NCI-H774 (cell line): ENCODE measurements around the gene NDUFS8.
"Not testable (repeated sequence)": the region's sequence is repeated elsewhere in the genome, so short reads cannot be mapped to it uniquely, and the experiment has no call there.

Experiments
- DNase-seq: peaks from one replicate; lab custom pipeline; 2025; lab: John Stamatoyannopoulos, UW

Gene NDUFS8

GRCh38 chr11:68030318-68031143, at the start of gene NDUFS8:
NDUFS8 (plus strand) TSS chr11:68030681; CDS start chr11:68032152, 1,471 bp downstream.
- DNase-seq, result peak; percentile 99

GRCh38 chr11:67981226-67981625, 49.3 kb upstream of the NDUFS8 start:
- DNase-seq, result not testable (repeated sequence)

- not testable (repeated sequence) for DNase-seq
Observed at GRCh38 chr11:67982255-67982857, 48.1 kb upstream of the NDUFS8 start.

GRCh38 chr11:67983951-67984350, 46.5 kb upstream of the NDUFS8 start:
- no peak for DNase-seq

GRCh38 chr11:67985302-67985701, 45.2 kb upstream of the NDUFS8 start:
- not testable (repeated sequence) for DNase-seq

GRCh38 chr11:67990546-67991346, 39.7 kb upstream of the NDUFS8 start:
- DNase-seq, result not testable (repeated sequence)

- DNase-seq, result not testable (repeated sequence)
Observed at GRCh38 chr11:67991347-67992121, 38.9 kb upstream of the NDUFS8 start.

- not testable (repeated sequence) for DNase-seq
Observed at GRCh38 chr11:67993821-67994220, 36.7 kb upstream of the NDUFS8 start.

GRCh38 chr11:67994387-67994786, 36.1 kb upstream of the NDUFS8 start:
- not testable (repeated sequence) for DNase-seq

- not testable (repeated sequence) for DNase-seq
Observed at GRCh38 chr11:67995129-67995528, 35.4 kb upstream of the NDUFS8 start.

GRCh38 chr11:67995579-67995978, 34.9 kb upstream of the NDUFS8 start:
- not testable (repeated sequence) for DNase-seq

- DNase-seq, result no peak
Observed at GRCh38 chr11:67996051-67996450, 34.4 kb upstream of the NDUFS8 start.

- DNase-seq, result no peak
Observed at GRCh38 chr11:67996622-67997474, 33.6 kb upstream of the NDUFS8 start.

- DNase-seq, result no peak
Observed at GRCh38 chr11:67997475-67997921, 33.0 kb upstream of the NDUFS8 start.

GRCh38 chr11:67998150-67999045, 32.1 kb upstream of the NDUFS8 start:
- DNase-seq, result no peak

- no peak for DNase-seq
Observed at GRCh38 chr11:67999201-67999629, 31.3 kb upstream of the NDUFS8 start.

GRCh38 chr11:67999704-68000103, 30.8 kb upstream of the NDUFS8 start:
- no peak for DNase-seq

- no peak for DNase-seq
Observed at GRCh38 chr11:68002575-68002937, 27.9 kb upstream of the NDUFS8 start.
